NCI-H146 treated with DMSO at 0.1 percent for 48 hours (cell line): ENCODE results near the gene TBC1D24.
A peak's percentile ranks its signal among the peaks of the same experiment; 100 is the strongest.
"Not testable (repeated sequence)": the region's sequence is repeated elsewhere in the genome, so short reads cannot be mapped to it uniquely, and the experiment has no call there.

Source experiments
- DNase-seq: peaks from one replicate; lab custom pipeline; 2025; ENCODE audit not compliant: unreplicated experiment; lab: John Stamatoyannopoulos, UW

TBC1D24 gene

GRCh38 chr16:2474877-2475412 is at the start of gene TBC1D24:
Gene TBC1D24, plus strand, starts transcription at chr16:2475127. Its CDS starts 21,022 bp downstream, at chr16:2496149.
- peak; percentile 57 for DNase-seq

- no peak for DNase-seq
These were observed 49.0 kb upstream of the TBC1D24 start for GRCh38 chr16:2425825-2426430.

DNA sequence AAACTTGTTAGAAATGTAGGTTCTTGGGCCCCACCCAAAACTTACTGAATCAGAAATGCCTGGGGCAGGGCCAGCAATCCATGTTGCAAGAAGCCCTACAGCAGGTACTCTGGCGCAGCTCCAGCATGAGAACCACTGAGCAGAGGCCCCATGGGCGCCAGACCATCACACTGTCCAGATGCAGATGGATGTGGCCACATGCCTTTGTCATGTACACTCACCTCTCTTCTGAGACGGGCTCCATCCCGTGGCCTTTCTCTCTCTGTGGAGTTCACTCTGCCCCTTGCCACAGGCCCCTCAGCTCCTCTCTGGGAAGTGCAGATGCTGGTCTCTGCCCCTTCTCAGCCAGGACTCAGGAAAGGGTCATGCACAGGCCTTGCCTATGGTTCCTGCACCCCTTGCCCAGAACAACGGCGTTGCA is 48.0 kb upstream of the TBC1D24 start:
- DNase-seq, result no peak

GRCh38 chr16:2427526-2427925 is 47.4 kb upstream of the TBC1D24 start:
- DNase-seq, result no peak

DNA sequence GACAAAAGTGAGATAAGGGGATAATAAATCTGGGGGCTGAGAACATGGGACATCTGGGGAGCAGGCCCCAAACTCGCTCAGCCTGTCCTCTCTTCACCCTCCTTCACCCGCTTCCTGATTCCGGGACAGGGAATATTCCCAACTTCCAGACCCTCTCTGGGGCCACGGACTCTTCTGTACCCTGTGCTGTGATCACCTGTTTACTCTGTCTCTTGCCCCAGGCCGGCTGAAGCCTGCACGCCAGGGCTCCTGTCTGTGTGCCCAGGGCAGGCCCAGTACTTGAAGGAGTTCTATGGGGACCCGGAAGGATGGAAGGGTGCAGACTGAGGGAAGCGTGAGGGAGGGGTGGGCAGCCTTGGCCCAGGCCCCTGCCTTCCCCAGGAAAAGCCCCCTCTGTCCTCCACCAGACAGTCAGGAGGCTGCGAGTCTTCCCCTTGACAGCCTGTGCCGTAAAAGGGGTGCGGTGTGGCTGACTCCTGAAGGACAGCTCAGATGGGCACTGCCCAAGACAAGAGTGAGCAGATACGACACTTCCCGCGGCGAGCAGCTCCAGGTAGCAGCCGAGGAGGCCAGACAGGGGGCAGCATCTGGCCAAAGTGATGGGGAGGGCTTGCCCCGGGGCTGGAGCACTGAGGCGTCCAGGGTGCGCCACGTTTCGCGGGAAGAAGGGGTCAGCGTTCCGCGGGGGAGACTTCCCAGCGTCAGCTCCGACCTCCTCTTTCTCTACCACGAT is 46.7 kb upstream of the TBC1D24 start:
- DNase-seq, result peak; percentile 63

- no peak for DNase-seq
These were observed 46.2 kb upstream of the TBC1D24 start for GRCh38 chr16:2428784-2429033.

DNA sequence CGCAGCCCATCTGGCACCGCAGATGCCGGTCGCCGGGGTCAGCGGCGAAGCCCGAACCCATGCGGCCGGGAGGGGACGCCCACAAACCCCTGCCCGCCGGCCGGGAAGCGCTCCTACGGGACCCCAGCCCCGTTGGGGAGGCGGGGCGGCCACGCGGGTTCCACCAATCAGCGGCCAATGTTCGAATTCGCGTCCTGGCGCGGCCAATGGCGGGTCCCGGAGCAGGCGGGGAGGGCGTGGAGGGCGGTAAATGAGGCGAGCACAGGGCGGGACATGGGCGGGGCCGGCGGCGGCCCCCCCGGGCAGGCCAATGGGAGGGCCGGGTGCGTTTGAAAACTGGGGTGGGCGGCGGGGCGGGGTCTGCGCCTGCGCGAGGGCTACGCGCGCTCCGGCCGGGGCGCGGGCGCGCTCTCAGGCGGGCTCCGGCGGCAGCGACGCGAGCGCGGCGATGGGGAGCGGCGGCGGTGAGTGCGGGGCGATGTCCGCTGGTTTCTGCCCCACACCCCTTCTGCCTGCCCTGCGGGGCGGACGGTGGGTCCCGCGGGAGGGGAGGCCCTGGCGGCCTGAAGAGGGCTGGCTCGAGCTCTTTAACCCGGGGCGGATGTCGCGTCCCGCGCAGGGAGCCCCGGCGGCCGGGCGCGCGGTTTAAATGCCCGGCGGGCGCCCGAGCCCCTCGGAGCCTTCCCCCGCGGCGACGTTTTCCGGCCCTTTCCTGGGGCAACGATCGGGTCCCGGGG is 45.7 kb upstream of the TBC1D24 start, which contains the start of gene CCNF:
TSS of gene CCNF (plus strand) at position 414 of the 737 bp plus-strand sequence. CDS start at position 449, 35 bp downstream.
- peak; percentile 94 for DNase-seq

GRCh38 chr16:2429771-2430663 is 44.9 kb upstream of the TBC1D24 start:
- no peak for DNase-seq

- no peak for DNase-seq
These were observed 42.6 kb upstream of the TBC1D24 start for GRCh38 chr16:2432286-2432685.

GRCh38 chr16:2432801-2433505 is 42.0 kb upstream of the TBC1D24 start:
- DNase-seq, result no peak

DNA sequence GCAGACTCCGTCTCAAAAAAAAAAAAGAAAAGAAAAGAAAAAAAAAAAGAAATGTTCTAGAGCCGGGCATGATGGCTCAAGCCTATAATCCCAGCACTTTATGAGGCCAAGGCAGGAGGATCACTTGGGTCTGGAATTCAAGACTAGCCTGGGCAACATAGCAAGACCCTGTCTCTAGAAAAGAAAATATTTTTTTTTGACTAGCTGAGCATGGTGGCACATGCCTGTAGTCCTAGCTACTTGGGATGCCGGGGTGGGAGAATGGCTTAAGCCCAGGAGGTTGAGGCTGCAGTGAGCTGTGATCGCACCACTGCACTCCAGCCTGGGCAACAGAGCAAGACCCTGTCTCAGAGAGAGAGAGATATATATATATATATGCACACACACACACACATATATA is 39.7 kb upstream of the TBC1D24 start:
- not testable (repeated sequence) for DNase-seq

- no peak for DNase-seq
These were observed 38.8 kb upstream of the TBC1D24 start for GRCh38 chr16:2436110-2436509.

DNA sequence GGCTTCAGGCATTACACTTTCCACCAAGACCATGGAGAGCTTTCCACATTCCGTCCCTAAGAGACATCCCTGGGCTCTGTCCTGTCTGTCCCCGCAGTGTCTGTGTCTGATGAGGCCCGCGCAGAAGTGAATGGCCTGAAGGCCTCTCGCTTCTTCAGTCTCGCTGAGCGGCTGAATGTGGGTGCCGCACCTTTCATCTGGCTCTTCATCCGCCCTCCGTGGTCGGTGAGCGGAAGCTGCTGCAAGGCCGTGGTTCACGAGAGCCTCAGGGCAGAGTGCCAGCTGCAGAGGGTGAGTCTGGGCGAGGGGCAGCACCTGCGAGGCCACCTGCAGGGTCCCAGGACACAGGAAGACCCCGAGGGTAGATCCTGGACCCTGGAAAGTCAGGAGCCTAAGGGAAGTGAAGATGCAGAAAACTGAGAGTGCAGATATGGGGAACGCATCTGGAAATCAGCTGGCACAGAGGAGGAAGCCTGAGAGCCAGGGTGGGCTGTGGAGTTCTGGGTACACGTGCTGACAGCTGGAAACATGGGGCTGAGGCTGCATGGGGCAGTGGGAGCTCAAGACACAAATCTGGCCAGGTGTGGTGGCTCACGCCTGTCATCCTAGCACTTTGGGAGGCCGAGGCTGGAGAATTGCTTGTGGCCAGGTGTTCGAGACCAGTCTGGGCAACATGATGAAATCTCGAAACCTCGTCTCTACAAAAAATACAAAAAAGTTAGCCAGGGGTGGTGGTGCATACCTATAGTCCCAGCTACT is 37.7 kb upstream of the TBC1D24 start:
- no peak for DNase-seq

- no peak for DNase-seq
These were observed 36.8 kb upstream of the TBC1D24 start for GRCh38 chr16:2438121-2438520.

DNA sequence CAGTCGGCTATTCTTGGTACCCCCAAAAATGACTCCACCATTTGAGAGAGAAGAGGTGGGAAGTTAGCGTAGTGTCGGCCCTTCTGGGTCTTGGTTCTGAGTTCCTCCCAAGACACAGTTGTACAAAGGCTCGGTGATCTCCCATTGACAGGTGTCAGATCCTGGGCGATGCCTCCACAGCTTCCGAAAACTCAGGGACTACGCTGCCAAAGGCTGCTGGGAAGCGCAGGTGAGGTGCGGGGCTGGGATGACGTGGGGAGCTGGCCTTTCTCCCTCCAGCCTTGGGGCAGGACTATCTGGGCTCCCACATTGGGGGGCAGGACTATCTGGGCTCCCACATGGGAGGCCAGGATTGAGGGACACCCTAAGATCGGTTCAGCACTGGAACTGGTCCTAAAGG is 35.3 kb upstream of the TBC1D24 start:
- DNase-seq, result no peak

DNA sequence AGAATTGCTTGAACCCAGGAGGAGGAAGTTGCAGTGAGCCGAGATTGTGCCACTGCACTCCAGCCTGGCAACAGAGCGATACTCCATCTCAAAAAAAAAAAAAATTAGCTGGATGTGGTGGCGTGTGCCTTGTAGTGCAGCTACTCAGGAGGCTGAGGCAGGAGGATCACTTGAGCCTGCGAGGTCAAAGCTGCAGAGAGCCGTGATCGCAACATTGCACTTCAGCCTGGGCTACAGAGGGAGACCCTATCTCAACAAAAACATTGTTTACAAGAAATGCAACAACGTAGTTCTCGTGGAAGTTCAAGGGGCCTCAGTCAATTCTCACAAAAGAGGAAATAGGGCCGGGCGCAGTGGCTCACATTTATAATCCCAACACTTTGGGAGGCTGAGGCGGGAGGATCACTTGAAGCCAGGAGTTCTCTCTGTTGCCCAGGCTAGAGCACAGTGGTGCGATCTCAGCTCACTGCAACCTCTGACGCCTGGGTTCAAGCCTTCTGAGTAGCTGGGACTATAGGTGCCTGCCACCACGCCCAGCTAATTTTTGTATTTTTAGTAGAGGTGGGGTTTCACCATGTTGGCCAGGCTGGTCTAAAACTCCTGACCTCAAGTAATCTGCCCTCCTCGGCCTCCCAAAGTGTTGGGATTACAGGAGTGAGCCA is 33.7 kb upstream of the TBC1D24 start:
- not testable (repeated sequence) for DNase-seq

DNA sequence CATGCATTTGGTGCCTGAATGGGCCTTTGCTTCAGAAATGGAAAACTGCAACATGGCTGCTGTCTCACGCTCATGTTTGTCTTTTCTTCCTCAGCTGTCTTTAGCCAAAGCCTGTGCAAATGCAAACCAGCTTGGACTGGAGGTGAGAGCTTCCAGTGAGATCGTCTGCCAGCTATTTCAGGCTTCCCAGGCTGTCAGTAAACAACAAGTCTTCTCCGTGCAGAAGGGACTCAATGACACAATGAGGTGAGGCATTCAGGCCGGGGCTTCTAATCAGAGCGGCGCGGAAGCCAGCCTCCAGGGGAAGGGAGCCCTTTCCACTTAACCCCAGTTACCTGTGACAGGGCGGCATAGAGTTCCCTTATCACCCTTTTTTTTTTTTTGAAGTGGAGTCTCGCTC is 31.4 kb upstream of the TBC1D24 start:
- no peak for DNase-seq

DNA sequence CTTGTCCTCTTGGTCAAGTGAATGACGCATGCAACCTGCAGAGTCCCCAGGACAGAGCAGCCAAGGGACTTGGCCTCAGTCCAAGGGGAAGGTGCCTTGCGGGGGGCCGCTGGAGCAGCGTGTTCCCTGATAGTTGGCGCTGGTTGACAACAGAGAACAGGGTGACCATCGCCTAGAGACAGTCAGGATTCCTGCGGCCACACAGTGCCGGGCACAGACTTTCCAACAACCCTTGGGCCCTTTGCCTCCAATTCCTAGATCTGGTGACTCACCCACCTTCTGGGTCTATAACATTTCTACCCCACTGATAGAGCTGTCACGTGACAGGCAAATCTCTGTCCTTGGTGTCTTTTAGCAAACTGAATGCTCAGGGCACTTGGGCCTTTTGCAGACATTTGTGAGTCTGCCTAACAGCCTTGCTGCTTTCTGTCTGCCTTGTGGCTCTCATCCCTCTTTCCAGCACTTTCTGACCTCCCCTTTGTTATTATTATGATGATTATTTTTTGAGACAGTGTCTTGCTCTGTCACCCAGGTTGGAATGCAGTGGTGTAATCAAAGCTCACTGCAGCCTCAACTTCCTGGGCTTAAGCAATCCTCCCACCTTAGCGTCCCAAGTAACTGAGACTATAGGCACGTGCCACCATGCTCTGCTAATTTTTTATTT is 26.9 kb upstream of the TBC1D24 start:
- no peak for DNase-seq

DNA sequence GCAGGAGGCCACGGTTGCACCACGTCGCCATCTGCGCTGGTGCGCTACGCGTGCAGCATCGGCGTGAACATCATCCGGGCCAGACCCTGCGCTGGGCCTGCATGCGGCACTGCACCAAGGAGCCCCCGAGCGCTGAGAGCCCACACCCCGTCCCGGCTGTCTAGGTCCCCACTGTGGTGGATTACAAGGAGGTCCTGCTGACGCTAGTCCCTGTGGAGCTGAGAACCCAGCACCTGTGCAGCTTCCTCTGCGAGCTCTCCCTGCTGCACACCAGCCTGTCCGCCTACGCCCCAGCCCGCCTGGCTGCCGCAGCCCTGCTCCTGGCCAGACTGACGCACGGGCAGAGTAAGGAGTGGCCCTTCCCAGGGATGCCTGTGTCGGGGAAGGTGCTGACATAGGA is 25.8 kb upstream of the TBC1D24 start:
- no peak for DNase-seq
